GM11168 (cell line): Measurements from ENCODE around the gene HTR3A.

Source experiments
- in situ Hi-C: fragments of 300-500 bp; cut with MboI; formaldehyde crosslinking; loops from one replicate; pipeline ENCODE4 v1.12.0; 2022; ENCODE audit warnings: low sequenced_read_pairs; ENCODE audit not compliant: unreplicated experiment

Gene HTR3A

DNA sequence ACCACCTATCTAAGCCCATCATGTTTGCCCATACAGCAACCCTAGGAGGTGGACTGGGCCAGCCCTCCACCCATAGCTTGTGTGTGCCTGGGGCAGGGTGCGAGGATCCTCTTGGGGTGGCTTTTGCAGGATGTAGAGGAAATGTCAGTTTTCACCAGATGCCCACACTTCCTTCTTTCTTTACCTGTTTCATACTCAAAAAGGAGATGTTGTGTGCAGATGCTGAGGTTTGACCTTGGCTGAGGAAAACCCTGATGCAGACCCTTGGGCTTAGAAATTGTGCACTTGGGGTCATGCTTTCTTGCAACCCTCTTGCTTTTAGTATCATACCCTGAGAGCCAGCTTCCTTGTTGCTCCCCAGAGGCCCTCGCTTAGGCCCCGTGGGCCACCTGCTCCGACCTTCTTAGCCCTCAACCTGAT, 2.2 kb downstream of the HTR3A start:
- in situ Hi-C loops = no loop called here

DNA sequence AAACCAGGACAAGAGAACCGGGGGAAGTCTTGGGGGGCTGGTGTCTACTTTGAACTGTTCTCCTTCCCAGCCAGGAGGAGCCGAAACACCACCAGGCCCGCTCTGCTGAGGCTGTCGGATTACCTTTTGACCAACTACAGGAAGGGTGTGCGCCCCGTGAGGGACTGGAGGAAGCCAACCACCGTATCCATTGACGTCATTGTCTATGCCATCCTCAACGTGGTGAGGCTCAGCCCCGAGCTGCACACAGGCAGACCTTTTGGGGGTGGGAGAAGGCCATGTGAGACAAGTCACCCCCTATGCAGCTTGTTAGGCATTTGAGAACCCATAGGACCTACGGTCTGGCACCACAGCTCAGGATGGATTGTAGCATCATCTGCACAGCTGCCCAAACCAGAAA, 2.8 kb downstream of the HTR3A start:
- in situ Hi-C loops = no loop called here

DNA sequence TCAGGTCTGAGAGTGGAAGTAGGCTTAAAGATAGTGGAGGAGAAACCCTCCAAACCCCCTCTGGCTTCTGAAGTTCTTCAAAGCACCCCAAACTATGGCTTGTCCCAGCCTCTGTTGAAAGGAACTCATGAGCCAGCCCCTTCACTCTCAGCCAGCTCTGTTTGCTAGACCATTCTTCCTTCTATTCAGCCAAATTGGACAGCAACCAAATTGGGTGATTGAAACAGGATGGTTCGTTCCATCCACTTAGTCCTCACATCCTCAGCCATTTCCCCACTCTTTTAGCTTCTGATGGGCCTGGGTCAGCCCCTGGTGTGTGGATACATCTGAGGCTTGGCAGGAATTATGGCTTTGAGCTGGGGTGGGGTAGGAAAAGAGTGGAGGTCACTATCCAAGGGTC, 4.5 kb downstream of the HTR3A start:
- in situ Hi-C loops = no loop called here

DNA sequence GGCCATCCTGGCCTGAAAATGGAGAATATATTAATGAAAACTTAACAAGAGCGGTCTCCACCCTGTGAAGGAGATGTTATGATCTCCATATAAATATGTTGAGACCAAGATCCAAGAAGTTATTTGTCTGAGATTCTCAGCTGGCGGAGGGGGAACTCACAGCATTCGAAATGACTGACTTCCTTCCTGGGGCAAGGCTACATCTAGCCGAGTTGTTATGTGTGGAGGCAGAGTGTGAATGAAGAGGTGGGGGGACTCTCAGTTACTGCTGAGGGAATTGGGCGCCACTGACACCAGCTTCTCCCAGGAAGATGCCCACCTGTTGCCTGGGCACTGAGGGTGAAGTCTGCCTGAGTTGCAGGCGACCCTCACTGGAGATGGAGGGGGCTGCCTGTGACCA, 5.9 kb downstream of the HTR3A start:
- in situ Hi-C loops = no loop called here

DNA sequence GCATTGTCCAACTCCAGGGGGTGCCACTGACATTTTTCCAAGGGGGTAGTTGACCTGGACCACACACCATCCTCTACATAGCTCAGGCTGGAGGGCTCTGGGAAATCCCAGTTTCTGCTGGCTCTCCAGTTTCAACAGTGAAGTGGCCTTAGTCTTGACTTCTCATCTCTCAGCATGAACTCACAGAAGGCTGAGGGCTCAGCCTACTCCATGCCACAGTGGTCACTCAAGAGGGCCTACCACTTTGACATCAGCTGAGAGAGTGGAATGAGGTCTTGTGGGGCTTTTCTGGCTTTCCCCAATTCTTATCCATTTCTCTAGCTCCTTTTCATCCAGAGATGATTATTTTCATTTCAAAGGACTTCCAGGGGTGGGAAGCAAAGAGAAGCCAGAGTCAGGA, 7.4 kb downstream of the HTR3A start:
- in situ Hi-C loops = no loop called here

DNA sequence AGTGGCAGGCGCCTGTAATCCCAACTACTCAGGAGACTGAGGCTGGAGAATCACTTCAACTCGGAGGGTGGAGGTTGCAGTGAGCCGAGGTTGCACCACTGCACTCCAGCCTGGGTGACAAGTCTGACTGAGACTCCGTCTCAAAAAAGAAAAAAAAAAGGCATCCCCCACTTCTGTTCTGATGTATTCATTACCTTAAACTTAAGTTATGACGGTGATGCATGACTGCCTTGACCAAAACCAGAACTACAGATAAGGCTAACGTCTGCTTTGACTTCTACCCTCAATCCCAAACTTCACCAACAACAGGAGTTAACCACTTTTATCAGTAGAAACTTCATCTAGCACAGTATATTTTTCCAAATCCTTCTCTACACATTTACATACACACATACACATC, 9.9 kb downstream of the HTR3A start:
- in situ Hi-C loops = no loop called here

DNA sequence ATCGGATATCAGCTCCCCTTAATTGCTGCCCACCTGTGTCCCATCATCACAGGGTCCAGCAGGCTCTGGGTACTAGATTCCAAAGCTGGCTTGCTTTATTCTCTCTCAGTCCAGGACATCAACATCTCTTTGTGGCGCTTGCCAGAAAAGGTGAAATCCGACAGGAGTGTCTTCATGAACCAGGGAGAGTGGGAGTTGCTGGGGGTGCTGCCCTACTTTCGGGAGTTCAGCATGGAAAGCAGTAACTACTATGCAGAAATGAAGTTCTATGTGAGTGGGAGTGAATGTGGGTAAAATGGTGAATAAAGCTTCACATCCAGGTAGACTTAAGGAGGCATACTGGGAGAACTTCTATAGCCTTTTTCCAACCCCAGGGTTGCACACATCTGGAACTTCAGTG, 11.0 kb downstream of the HTR3A start:
- in situ Hi-C loops = no loop called here

DNA sequence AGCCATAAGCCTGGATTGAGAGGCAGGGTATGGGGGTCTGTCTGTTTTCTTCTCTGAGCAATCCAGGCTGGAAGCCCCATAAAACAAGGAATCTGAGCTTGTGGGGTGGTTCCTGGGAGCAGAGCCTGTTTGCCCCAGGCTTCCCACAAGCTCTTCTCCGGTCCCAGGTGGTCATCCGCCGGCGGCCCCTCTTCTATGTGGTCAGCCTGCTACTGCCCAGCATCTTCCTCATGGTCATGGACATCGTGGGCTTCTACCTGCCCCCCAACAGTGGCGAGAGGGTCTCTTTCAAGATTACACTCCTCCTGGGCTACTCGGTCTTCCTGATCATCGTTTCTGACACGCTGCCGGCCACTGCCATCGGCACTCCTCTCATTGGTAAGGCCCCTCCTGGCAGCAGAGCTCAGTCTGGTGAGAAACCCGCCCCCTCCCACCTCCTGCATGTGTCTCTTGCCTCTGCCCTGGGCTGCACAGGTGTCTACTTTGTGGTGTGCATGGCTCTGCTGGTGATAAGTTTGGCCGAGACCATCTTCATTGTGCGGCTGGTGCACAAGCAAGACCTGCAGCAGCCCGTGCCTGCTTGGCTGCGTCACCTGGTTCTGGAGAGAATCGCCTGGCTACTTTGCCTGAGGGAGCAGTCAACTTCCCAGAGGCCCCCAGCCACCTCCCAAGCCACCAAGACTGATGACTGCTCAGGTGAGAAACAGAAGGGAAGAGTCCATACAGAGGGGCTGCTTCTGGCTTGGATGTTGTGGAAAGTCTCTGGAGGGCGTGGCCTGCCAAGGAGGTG, 11.6 kb downstream of the HTR3A start:
- in situ Hi-C loops = no loop called here

DNA sequence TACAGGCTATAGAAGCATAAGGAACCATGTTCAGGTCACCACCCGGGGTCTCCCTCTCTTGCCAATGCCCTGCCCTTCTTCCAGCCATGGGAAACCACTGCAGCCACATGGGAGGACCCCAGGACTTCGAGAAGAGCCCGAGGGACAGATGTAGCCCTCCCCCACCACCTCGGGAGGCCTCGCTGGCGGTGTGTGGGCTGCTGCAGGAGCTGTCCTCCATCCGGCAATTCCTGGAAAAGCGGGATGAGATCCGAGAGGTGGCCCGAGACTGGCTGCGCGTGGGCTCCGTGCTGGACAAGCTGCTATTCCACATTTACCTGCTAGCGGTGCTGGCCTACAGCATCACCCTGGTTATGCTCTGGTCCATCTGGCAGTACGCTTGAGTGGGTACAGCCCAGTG, 14.5 kb downstream of the HTR3A start:
- in situ Hi-C loops = no loop called here

DNA sequence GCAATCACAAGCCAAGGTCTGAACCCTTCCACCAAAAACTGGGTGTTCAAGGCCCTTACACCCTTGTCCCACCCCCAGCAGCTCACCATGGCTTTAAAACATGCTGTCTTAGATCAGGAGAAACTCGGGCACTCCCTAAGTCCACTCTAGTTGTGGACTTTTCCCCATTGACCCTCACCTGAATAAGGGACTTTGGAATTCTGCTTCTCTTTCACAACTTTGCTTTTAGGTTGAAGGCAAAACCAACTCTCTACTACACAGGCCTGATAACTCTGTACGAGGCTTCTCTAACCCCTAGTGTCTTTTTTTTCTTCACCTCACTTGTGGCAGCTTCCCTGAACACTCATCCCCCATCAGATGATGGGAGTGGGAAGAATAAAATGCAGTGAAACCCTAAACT, 15.0 kb downstream of the HTR3A start:
- in situ Hi-C loops = no loop called here

DNA sequence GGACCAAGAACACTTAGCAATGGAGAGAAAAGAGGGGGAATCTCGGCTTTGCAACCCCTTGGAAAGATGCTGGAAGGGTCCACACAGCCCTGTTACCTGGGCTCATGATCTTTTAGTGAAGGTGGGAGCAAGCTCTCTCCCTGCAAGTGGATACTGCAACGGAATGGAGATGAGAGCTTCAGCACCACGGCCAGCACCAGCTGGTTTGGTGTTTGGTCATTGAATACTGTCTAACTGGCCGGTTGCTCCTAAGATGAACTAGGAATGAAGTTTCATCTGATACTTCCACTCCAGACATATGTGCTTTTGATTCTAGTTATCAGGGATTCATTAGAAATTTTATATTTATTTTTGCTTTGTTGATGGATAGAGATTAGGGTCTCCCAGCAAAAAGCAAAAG, 16.3 kb downstream of the HTR3A start:
- in situ Hi-C loops = no loop called here

DNA sequence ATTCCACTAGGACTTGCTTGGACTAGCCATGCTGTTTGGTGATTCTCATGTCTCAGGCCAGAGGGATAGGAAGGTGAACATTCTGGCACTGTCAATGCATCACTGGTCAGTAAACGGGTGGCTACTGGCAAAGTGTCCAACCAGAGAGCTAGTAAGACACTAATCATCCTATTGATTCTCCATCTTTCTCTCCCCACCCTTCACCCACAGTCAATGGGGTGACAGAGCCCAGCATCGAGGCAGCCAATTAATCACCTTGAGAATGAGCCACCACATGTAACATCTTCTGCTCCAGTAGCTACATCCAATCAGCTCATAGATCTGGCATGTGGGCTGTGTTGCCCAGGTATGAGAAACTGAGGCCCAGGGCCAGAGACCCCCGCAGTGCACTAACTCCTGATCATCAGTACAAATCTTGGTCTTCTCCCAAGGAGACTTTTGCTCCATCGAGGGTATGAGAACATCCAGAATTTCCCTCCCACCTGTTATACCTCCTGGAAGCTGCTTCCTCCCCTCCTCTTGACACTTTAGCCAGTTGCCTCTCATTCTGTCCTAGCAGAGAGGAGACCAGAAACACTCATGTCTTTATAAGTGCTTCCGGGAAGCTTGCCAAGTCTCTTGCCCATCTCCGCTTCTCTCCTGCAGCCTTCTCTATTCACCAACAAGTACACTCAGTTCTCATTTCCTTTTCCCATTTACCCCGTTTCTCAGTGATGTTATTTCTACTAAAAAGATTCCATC, 17.0 kb downstream of the HTR3A start:
- in situ Hi-C loops = no loop called here

DNA sequence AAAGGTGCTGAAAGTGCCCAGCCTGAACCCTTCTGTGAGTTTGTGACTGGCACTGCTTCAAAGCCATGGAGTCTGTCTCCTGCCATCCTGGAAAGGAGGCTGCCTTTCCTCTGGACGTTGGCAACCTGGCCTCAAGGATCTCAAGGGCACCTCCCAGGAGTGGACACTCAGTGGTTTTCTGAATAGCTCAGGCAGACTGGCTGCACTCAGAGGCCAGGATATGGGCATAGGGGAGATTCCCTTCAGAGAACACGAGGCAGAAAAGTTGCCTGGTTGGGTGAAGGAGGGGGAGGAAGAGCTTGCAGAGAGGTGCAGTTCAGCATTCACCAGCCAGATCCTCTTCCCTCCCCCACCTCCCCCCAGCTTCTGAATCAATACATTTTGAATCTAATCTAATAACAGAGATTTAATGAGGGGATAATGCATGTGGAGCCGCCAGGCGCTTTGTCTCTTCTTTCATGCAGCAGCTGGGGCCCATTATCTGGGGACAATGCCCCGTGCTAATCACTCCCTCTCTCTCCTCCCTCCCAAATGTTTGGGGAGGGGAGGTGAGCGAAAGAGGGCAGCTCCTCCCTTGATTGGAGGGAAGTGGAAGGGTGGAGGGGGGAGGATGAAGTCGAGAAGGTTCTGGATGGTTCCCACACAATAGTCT, 17.7 kb downstream of the HTR3A start:
- in situ Hi-C loops = no loop called here

DNA sequence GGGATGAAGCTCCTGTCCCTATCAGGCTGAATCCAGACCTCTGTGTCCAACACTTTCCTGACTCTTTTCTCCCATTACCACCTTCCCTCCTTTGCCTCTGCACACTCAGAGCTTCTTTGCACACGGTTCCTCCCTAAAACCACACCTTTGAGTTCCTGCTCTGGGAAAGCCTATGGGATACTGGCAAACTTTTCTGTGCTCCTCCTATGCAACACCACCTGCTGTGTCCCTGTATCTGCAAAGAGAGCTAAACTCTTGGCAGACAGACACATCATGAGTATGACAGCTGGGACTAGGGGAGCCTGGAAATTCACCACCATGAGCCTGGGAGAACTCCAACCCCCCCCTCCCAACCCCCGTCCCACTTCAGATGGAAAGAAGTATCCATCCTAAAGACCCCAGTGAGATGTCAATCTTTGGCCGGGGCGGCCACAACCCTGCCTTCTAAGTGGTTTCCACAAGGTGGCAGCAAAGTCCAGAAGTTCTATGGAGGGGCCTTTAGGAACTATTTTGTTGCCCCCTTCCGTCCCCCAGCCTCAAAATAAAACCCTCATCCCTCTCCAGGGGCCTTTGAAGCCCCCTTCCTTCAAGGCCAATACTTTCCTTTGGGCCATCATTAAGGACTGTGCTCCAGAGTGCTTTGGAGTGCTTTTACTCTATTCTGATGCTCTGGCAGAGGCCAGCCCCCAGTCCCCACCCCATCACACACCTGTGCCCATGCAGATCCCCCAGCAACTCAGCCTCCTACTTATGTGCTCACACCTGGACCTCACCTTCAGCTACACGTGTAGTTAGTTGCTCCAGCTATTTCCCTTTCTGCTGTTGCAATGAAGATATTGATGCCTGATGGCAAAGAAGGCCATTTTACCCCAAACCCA, 19.4 kb downstream of the HTR3A start:
- in situ Hi-C loops = no loop called here

DNA sequence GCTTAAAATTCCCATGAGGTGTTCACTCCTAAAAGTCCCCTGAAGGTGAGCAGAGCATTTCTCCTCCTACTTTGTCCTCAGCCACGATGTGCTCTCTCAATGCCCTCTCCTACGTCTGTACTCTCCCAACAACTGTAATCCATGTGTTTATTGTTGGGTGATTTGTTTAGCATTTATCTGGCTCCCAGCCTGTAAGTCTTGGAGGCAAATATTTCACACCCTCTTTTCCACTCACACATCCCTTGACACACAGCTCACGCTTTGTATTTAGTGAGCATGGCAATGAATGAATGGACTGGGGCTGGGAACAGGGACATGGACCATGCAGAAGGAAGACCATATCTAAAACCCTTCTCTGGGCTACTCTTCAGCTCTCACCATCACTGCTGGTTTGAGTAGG, 22.6 kb downstream of the HTR3A start:
- in situ Hi-C loops = no loop called here

DNA sequence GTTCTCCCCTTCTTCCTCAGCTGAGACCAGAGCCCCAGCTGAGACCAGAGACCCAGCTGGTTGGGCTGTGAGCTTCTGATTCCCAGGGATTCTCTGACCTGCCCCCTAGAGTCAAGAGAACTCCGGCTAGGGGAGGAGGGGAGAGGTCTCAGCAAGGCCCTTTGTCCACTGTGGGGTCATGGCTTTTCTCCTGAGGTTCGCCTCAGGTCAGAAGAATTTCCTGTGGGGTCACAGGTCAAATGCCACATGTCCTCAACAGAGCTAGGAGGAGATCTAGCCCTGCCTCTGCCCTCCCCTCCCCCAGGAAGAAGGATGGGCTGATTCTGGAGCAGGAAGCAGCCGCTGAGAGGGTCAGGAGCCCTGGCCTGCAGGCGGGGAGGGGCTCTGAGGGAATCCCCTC, 23.7 kb downstream of the HTR3A start:
- in situ Hi-C loops = no loop called here

DNA sequence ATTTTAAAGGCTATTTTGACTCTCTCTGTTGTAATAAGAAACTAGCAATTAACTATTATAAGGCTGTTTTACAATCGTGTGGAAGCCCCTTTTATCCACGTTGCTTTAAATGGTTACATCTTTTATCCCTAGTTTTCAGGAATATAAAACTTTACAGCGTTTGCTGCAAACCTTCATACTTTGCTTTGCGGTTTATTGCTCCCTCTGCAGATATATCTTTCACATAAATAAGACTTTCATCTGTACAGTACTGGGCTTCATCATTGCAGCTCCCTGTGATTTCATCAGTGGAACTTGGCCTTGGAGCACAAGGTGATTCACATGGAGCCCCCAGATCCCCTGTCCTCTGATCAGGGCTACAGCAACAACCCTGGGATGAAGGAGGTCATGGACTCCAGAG, 25.6 kb downstream of the HTR3A start:
- in situ Hi-C loops = loop anchor here (25.0 kb wide), 1 partner anchor 237 kb away; no protein-coding TSS in a partner anchor

DNA sequence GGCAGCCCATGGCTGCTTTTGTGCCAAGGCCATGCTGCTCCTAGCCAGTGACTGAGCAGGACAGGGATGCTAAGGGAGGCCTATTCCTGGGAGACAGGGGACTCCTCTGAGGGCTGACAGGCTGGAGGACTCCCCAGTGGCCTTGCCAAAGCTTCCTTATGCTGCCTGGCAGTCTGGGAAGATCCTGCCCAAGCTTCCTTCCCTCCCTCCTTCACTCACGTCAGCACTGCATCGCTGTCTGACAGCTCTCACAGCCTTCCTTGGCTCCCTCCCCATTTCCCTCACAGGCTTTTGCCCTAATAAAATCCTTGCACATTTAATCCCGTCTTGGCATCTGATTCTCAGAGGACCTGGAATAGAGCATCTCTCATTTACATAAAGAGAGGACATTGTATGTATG, 26.5 kb downstream of the HTR3A start:
- in situ Hi-C loops = loop anchor here (25.0 kb wide), 1 partner anchor 236 kb away; no protein-coding TSS in a partner anchor

DNA sequence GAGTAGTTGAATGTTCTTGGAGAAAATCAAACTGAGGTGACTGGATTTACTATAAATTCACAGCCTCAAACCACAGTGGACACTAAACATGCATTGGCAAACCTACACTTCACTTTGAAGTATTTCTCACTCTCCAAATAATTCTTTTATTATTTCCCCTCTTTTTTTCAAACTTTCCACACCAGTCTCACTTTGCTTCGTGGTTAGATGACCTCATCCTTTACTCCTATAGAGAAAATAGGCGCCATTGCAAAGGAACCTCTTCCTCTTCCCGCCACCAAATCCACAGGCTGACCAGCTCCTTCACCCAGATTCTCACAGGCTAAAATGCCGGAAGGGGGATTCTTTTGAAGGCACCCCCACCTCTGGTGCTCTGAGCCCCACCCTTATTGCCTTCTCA, 33.4 kb downstream of the HTR3A start:
- in situ Hi-C loops = loop anchor here (25.0 kb wide), 1 partner anchor 229 kb away; no protein-coding TSS in a partner anchor

DNA sequence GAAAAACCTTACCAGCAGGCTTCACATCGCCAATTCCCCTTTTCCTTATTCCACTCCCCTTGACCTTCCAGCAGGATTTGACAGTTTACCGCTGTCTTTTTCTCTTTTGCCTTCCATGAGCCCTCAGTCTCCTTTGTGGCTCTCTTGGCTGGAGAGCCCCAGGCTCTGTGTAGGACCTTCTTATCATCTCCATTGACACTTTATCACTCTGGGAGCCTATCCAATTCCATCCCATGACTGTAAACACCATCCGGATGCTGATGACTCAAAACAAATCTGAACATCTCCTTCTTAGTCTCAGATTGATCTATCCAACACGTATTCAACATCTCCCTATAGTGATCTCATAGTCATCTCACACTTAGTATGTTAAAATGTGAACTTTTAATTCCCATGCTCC, 36.0 kb downstream of the HTR3A start:
- in situ Hi-C loops = loop anchor here (25.0 kb wide), 1 partner anchor 226 kb away; no protein-coding TSS in a partner anchor
